HG02981 (cell line): ENCODE data around the gene ASCL1.
A peak's percentile ranks its signal among the peaks of the same experiment; 100 is the strongest.

Experiments used
- ATAC-seq: cut with Tn5 transposase; IDR thresholded peaks from one replicate; pipeline ENCODE4 v1.9.1; 2021; ENCODE audit warnings: mild to moderate bottlenecking, moderate library complexity; ENCODE audit not compliant: unreplicated experiment

ASCL1 gene

DNA sequence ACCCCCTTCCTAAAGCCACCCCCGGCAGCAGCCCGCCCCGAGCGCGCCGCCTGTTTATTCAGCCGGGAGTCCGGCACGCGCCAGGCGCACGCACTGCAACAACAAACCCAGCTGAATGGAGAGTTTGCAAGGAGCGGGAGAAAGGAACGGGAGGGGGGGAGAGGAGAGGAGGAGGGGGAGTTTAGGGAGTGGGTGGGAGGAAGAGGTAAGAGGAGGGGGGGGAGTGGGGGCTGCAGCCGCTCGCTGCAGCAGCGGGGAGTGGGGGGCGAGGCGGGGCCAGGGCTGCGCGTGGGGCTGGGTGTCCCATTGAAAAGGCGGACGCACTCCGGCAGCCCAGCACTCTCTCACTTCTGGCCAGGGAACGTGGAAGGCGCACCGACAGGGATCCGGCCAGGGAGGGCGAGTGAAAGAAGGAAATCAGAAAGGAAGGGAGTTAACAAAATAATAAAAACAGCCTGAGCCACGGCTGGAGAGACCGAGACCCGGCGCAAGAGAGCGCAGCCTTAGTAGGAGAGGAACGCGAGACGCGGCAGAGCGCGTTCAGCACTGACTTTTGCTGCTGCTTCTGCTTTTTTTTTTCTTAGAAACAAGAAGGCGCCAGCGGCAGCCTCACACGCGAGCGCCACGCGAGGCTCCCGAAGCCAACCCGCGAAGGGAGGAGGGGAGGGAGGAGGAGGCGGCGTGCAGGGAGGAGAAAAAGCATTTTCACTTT lies at the start of gene ASCL1:
ASCL1 (plus strand) TSS at position 336 of the 712 bp plus-strand sequence. CDS start 571 bp downstream, outside the sequence.
- no peak for ATAC-seq

DNA sequence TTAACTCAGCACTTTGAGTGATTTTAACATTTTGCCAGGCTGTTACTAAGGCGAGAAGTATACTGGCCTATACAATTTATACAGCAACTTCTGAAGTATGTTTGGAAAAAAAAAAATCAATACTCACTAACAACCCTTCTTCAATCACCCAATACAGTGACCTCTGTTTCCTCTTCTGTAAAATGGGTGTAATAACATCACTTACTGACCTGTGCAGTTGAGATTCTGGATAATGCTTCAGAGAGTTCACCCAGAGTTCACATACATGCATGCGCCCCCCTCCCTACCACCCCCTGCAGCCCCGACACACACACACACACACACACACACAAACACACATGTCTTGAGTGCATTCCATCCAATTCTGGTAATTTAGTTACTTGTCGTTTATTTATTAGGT lies 49.6 kb upstream of the ASCL1 start:
- ATAC-seq = no peak

DNA sequence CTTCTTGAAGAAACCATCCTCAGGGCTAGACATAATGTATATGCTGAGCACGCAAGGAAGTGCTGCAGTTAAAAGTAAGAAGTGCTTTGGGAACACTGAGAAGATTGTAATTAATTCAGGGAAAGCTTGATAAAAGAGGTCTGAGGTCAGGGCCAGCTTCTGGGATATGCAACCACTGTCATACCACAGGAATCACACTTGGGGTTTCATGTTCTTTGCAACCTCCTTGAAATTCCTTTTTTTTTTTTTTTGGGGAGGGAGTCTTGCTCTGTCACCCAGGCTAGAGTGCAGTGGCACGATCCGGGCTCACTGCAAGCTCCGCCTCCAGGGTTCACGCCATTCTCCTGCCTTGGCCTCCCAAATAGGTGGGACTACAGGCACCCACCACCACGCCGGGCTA lies 47.3 kb upstream of the ASCL1 start:
- ATAC-seq = no peak

DNA sequence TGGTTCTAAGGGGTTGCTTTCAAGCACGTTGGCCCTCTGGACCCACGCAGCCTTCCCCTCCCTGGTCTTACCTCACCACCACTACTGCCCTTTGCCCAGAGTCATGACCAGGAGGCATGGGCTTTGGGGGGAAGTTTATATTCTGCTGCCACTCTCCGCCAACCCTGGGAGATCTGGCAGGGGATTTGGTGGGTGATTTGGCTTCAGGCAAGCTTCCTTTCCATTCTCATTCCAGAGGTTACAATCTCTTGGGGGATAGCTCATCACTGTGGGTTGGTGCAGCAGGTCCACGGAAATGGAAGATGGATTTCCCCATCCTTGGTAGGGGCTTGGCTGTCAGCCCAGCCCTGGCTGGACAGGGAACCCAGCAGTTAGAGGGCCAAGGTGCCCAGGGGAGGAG lies 46.7 kb upstream of the ASCL1 start:
- ATAC-seq = no peak

- no peak for ATAC-seq
These were observed 46.2 kb upstream of the ASCL1 start for GRCh38 chr12:102911320-102911719.

GRCh38 chr12:102912258-102912657 lies 45.2 kb upstream of the ASCL1 start:
- ATAC-seq = no peak

GRCh38 chr12:102913453-102914226 lies 43.8 kb upstream of the ASCL1 start:
- no peak for ATAC-seq

- peak; percentile 18 for ATAC-seq
These were observed 41.0 kb upstream of the ASCL1 start for GRCh38 chr12:102916252-102917025.

DNA sequence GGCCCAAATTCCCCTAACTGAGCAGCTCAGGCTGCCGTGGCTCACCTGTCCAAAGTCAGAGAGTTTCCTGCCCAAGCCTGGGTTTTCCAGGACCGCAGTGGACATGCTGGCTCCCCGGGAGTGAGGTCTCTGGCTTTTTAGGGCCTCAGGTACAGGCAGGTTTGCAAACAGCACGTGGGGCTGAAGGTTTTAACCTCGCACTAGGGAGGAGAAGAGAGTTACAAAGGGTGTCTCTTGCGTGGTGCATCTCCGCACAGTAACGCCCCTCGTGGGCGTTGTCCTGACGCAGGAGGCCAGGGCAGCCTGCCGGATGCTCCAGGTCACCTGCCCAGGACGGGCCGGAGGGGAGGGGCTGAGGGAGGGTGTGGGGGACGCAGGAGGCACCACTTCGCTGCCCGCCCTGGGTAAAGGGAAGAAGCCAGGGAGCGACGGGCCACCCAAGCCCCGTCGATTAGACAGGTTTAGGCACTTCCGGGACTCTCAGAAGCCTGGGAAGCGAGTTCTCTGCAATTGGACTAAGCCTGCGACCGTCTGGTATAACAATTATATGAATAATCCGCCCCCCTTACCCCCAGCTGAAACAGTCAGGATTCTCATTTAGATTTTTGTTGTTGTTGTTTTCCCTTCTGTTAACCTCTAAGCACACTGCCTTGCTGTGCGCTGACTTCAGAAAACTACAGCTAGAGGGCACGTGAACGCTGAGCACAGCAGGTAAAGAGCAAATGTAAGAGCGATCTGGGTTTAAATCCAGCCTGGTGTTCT lies 40.3 kb upstream of the ASCL1 start, which contains the start of gene PAH:
PAH (minus strand) TSS at position 219 of the 762 bp plus-strand sequence; CDS start at position 105, 114 bp downstream.
- ATAC-seq = peak; percentile 65

GRCh38 chr12:102918840-102919239 lies 38.6 kb upstream of the ASCL1 start:
- ATAC-seq = no peak

DNA sequence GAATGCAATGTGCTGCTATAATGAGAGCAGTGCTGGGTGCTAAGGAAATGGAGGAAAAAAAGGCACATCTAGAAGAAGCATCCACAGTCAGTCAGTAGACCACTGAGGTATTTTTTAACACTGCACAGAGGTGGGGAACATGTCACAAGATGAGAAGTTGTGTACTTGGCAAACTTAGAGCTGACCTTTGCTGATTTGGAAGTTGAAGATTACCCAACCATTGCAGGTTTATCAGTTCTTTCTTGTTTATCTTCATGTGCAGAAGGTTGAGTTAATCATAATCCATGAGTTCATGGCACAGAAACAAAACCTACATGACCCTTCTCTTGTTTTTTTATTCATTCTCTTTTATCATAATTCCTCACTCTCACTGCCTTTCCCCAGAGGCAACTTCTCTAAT lies 37.2 kb upstream of the ASCL1 start:
- no peak for ATAC-seq

GRCh38 chr12:102921240-102921639 lies 36.2 kb upstream of the ASCL1 start:
- ATAC-seq = no peak

GRCh38 chr12:102927220-102927619 lies 30.3 kb upstream of the ASCL1 start:
- no peak for ATAC-seq

DNA sequence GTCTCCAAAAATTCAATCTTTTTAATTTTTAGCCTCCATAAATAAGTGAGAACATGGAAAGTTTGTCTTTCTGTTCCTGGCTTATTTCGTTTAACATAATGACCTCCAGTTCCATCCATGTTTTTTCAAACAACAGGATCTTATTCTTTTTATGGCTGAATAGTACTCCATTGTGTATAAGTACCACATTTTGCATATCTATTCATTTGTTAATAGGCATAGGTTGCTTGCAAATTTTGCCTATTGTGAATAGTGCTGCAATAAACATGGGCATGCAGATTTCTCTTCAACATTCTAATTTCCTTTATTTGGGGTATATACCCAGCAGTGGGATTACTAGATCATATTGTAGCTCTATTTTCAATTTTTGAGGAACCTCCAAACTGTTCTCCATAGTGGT lies 24.3 kb upstream of the ASCL1 start:
- ATAC-seq = no peak

DNA sequence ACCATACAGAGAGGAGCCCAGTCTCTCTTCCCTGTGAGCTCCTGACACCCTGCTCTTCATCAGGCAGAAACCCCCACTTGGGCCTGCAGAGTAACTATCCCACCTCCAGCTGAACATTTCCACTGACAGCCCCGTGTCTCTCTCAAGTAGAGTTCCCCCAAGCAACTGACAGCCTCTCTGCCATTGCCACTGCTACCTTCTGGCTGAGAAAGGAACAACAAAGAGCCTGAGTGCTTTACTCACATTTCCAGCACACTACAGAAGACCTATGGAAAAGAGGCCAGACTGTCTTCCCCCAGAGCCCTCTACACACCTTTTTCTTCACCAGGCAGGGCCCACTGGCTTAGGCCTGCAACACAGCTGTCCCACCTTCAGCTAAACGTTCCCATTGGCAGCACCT lies 18.4 kb upstream of the ASCL1 start:
- no peak for ATAC-seq

- no peak for ATAC-seq
These were observed 17.7 kb upstream of the ASCL1 start for GRCh38 chr12:102939670-102940222.

GRCh38 chr12:102946042-102946441 lies 11.4 kb upstream of the ASCL1 start:
- no peak for ATAC-seq

- no peak for ATAC-seq
These were observed 8.5 kb upstream of the ASCL1 start for GRCh38 chr12:102948941-102949352.

DNA sequence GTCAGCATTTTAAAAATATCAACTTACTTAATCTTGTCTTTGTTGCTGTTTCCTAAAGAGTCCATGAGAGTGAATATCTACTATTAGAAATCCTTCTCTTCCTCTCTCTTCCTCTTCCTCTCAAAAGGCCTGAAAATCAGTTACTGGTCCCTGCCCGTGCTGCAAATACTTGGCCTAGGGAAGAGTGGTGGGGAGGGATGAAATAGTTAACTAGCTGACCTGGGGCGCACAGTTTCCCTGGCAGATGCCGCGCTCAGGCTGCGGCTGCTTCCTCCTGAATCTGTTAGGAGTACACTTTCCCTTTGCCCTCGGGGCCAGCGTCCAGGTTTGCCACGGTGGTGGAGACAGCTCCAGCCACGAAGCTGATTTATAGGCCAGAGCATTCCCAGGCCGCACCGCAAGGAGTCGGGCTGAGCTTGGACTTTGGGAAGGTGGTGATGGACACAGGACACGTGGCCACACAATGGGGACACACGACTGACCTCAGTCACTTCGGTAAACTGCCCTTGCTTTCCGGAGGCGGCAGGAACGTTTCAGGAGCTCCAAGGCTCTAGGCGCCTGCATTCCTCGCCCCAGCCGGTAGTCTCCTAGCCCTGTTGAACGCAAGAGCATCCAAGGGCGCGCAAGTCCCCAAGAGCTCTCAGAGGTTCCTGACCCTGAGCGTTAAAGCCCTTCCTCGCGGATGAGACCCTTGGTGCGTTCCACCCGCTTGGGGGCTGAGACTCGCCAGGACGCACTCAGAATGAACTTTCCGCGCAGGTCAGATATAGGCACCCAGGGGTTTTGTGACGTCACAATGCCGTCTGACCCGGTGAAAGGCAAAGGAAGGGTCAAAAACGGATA lies 7.1 kb upstream of the ASCL1 start:
- no peak for ATAC-seq
